HL-60 (cell line): ENCODE measurements around the gene DAAM1.

Experiments
- POLR2AphosphoS5 ChIP-seq: IDR thresholded peaks from 2 replicates; pipeline ENCODE4 v1.6.1; 2012; ENCODE audit warnings: low read depth
- SPI1 ChIP-seq: IDR thresholded peaks from 2 replicates; pipeline ENCODE4 v1.6.1; 2012; ENCODE audit warnings: low read depth, mild to moderate bottlenecking, borderline replicate concordance
- TF ChIP-seq, protein P1 (sequence below): IDR thresholded peaks from one replicate; pipeline ENCODE4 v1.5.1; 2011; ENCODE audit warnings: low read length, control low read depth, inconsistent platforms; ENCODE audit not compliant: insufficient read depth
- TF ChIP-seq, protein P2 (sequence below): IDR thresholded peaks from 2 replicates; pipeline ENCODE4 v1.6.1; 2012; ENCODE audit warnings: low read depth; ENCODE audit not compliant: insufficient replicate concordance

DNA sequence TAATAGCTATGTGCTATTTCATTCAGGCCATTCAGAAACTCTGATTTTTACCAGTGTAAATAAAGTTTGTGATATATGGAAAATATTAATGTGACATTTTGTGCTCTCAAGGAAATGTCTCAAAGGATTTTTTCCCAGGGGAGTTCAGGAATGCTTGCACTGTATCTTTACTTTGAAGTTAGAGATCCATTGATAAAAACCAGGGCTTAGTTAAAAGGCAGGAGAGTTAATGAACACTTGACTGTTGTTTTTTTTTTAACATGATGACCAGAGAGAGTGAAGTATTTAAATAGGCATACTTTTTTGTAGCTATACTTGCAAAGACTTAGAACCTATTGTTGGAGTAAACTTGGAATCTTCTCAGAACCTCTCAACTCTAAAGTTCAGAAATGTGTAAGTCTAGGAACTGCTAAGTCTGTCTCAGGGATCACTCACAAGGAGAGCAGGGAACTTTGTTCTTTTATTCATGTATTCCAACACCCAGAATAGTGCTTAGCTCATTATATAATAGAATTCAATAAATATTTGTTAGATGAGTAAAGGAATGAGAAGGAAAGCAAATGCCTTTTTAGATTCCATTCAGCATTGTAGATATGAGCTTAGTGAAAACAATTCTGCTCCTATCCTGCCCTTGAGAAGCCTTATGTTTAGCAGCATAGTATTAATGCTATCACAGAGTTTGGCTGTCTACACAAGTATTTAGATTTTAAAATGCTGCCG, 117.5 kb downstream of the DAAM1 start:
- TF ChIP-seq, protein P1, sequence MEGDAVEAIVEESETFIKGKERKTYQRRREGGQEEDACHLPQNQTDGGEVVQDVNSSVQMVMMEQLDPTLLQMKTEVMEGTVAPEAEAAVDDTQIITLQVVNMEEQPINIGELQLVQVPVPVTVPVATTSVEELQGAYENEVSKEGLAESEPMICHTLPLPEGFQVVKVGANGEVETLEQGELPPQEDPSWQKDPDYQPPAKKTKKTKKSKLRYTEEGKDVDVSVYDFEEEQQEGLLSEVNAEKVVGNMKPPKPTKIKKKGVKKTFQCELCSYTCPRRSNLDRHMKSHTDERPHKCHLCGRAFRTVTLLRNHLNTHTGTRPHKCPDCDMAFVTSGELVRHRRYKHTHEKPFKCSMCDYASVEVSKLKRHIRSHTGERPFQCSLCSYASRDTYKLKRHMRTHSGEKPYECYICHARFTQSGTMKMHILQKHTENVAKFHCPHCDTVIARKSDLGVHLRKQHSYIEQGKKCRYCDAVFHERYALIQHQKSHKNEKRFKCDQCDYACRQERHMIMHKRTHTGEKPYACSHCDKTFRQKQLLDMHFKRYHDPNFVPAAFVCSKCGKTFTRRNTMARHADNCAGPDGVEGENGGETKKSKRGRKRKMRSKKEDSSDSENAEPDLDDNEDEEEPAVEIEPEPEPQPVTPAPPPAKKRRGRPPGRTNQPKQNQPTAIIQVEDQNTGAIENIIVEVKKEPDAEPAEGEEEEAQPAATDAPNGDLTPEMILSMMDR, result no peak
- TF ChIP-seq POLR2AphosphoS5, result no peak
- TF ChIP-seq, protein P2, sequence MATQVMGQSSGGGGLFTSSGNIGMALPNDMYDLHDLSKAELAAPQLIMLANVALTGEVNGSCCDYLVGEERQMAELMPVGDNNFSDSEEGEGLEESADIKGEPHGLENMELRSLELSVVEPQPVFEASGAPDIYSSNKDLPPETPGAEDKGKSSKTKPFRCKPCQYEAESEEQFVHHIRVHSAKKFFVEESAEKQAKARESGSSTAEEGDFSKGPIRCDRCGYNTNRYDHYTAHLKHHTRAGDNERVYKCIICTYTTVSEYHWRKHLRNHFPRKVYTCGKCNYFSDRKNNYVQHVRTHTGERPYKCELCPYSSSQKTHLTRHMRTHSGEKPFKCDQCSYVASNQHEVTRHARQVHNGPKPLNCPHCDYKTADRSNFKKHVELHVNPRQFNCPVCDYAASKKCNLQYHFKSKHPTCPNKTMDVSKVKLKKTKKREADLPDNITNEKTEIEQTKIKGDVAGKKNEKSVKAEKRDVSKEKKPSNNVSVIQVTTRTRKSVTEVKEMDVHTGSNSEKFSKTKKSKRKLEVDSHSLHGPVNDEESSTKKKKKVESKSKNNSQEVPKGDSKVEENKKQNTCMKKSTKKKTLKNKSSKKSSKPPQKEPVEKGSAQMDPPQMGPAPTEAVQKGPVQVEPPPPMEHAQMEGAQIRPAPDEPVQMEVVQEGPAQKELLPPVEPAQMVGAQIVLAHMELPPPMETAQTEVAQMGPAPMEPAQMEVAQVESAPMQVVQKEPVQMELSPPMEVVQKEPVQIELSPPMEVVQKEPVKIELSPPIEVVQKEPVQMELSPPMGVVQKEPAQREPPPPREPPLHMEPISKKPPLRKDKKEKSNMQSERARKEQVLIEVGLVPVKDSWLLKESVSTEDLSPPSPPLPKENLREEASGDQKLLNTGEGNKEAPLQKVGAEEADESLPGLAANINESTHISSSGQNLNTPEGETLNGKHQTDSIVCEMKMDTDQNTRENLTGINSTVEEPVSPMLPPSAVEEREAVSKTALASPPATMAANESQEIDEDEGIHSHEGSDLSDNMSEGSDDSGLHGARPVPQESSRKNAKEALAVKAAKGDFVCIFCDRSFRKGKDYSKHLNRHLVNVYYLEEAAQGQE, result no peak
- no peak for TF ChIP-seq SPI1
